Osteocyte (in vitro differentiated cells): ENCODE data around the gene SCGB1C1. TPM values are rescaled to one million over a fixed set of nuclear protein-coding genes. Genes with fewer than 3 reads are reported as not detected.

Source experiments
- DNase-seq: peaks from one replicate; pipeline ENCODE4 v3.0.0; 2021; ENCODE audit warnings: mixed read lengths; ENCODE audit not compliant: unreplicated experiment; ENCODE audit errors: extremely low spot score
- H3K27ac Mint-ChIP-seq: one replicate; pipeline ENCODE4 v1.8.0; 2021; ENCODE audit warnings: mild to moderate bottlenecking, mixed read lengths; ENCODE audit not compliant: unreplicated experiment
- H3K27me3 Mint-ChIP-seq: one replicate; pipeline ENCODE4 v1.8.0; 2021; ENCODE audit warnings: mixed read lengths; ENCODE audit not compliant: unreplicated experiment
- H3K36me3 Mint-ChIP-seq: one replicate; pipeline ENCODE4 v1.8.0; 2021; ENCODE audit warnings: mixed read lengths; ENCODE audit not compliant: unreplicated experiment
- H3K4me1 Mint-ChIP-seq: one replicate; pipeline ENCODE4 v1.8.0; 2021; ENCODE audit warnings: mixed read lengths; ENCODE audit not compliant: unreplicated experiment
- H3K4me3 Mint-ChIP-seq: one replicate; pipeline ENCODE4 v1.8.0; 2021; ENCODE audit warnings: mild to moderate bottlenecking, moderate library complexity, mixed read lengths; ENCODE audit not compliant: unreplicated experiment
- H3K9me3 Mint-ChIP-seq: one replicate; pipeline ENCODE4 v1.8.0; 2021; ENCODE audit warnings: mixed read lengths; ENCODE audit not compliant: unreplicated experiment
- total RNA-seq: library from RNA; stranded (reverse); gene quantifications from 2 replicates; pipeline ENCODE4 v1.2.1, GENCODE V29; 2021
- TF ChIP-seq, protein P1 (sequence below): fragments of 200-600 bp; sonication (generic); IDR thresholded peaks from 2 replicates; pipeline ENCODE4 v1.5.0; 2021; ENCODE audit warnings: antibody characterized with exemption, mild to moderate bottlenecking, moderate library complexity

The SCGB1C1 gene
- total RNA-seq, 1 donor from 2014 or later: not detected

DNA sequence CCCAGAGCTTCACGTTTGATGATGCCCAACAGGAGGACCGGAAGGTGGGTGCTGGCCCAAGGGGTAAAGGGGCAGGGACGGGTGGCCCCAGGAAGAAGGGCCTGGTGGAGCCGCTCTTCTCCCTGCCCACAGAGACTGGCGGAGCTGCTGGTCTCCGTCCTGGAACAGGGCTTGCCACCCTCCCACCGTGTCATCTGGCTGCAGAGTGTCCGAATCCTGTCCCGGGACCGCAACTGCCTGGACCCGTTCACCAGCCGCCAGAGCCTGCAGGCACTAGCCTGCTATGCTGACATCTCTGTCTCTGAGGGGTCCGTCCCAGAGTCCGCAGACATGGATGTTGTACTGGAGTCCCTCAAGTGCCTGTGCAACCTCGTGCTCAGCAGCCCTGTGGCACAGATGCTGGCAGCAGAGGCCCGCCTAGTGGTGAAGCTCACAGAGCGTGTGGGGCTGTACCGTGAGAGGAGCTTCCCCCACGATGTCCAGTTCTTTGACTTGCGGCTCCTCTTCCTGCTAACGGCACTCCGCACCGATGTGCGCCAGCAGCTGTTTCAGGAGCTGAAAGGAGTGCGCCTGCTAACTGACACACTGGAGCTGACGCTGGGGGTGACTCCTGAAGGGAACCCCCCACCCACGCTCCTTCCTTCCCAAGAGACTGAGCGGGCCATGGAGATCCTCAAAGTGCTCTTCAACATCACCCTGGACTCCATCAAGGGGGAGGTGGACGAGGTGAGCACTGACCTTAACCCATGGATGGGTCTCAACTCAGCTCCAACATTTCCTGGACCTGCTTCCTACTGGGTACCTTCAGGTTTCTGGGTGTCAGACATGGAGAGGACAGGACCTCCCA, 16.6 kb downstream of the SCGB1C1 start:
- TF ChIP-seq, protein P1, sequence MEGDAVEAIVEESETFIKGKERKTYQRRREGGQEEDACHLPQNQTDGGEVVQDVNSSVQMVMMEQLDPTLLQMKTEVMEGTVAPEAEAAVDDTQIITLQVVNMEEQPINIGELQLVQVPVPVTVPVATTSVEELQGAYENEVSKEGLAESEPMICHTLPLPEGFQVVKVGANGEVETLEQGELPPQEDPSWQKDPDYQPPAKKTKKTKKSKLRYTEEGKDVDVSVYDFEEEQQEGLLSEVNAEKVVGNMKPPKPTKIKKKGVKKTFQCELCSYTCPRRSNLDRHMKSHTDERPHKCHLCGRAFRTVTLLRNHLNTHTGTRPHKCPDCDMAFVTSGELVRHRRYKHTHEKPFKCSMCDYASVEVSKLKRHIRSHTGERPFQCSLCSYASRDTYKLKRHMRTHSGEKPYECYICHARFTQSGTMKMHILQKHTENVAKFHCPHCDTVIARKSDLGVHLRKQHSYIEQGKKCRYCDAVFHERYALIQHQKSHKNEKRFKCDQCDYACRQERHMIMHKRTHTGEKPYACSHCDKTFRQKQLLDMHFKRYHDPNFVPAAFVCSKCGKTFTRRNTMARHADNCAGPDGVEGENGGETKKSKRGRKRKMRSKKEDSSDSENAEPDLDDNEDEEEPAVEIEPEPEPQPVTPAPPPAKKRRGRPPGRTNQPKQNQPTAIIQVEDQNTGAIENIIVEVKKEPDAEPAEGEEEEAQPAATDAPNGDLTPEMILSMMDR: no peak
- Mint-ChIP-seq H3K36me3 (peaks cover 10% of the 10 kb centered on the region), H3K27me3 (no peaks in the 10 kb centered on the region), H3K4me3 (peak overlapping the region; percentile 94), H3K27ac (peak overlapping the region; percentile 99), H3K9me3 (no peaks in the 10 kb centered on the region), H3K4me1 (peaks cover 28% of the 10 kb centered on the region)
- DNase-seq: no peak

- peaks cover 27% of the 10 kb centered on the region for H3K4me1 Mint-ChIP-seq
- DNase-seq: no peak
- H3K9me3 Mint-ChIP-seq: no peaks in the 10 kb centered on the region
- peaks cover 10% of the 10 kb centered on the region for H3K36me3 Mint-ChIP-seq
- H3K27ac Mint-ChIP-seq: peak overlapping the region; percentile 62
- H3K27me3 Mint-ChIP-seq: no peaks in the 10 kb centered on the region
- TF ChIP-seq, protein P1: no peak
- H3K4me3 Mint-ChIP-seq: peak overlapping the region; percentile 94
Observed at GRCh38 chr11:210122-210802, 17.4 kb downstream of the SCGB1C1 start.

GRCh38 chr11:210803-211180, 17.9 kb downstream of the SCGB1C1 start:
- Mint-ChIP-seq H3K9me3 (no peaks in the 10 kb centered on the region), H3K4me1 (peaks cover 22% of the 10 kb centered on the region), H3K4me3 (no peak overlapping the region), H3K27me3 (no peaks in the 10 kb centered on the region), H3K36me3 (peaks cover 10% of the 10 kb centered on the region), H3K27ac (no peak overlapping the region)
- TF ChIP-seq, protein P1: no peak
- no peak for DNase-seq

- Mint-ChIP-seq H3K27ac (no peak overlapping the region), H3K4me3 (peak overlapping the region; percentile 44), H3K36me3 (peaks cover 10% of the 10 kb centered on the region), H3K4me1 (peaks cover 17% of the 10 kb centered on the region), H3K27me3 (no peaks in the 10 kb centered on the region), H3K9me3 (no peaks in the 10 kb centered on the region)
- TF ChIP-seq, protein P1: no peak
- no peak for DNase-seq
Observed at GRCh38 chr11:211295-211694, 18.4 kb downstream of the SCGB1C1 start.

- no peaks in the 10 kb centered on the region for H3K9me3 Mint-ChIP-seq
- peaks cover 16% of the 10 kb centered on the region for H3K4me1 Mint-ChIP-seq
- H3K27ac Mint-ChIP-seq: no peak overlapping the region
- no peak overlapping the region for H3K4me3 Mint-ChIP-seq
- H3K27me3 Mint-ChIP-seq: no peaks in the 10 kb centered on the region
- DNase-seq: no peak
- peaks cover 10% of the 10 kb centered on the region for H3K36me3 Mint-ChIP-seq
- TF ChIP-seq, protein P1: no peak
Observed at GRCh38 chr11:211741-212140, 18.9 kb downstream of the SCGB1C1 start.
